Measurements from ENCODE around the gene MAP3K8. TPM values are rescaled to one million over a fixed set of nuclear protein-coding genes. Genes with fewer than 3 reads are reported as not detected.

The MAP3K8 gene
- total and polyA plus RNA-seq, 9 of the 15 experiments (the other 6 are each of a cell fraction or from before 2014, with no cell fraction given), result 6.9 to 23.6 (median 13.6) TPM

GRCh38 chr10:30437031-30437841 is 3.3 kb downstream of the MAP3K8 start (continued):
- no peak for TF ChIP-seq BRD4 (IDR thresholded peaks at IDR 0.05)
- TF ChIP-seq CREM (IDR thresholded peaks at IDR 0.05; ENCODE audit: low read depth), result peak; percentile 68
- TF ChIP-seq PTRF (tag; IDR thresholded peaks at IDR 0.05), result no peak
- no peak for TF ChIP-seq ZNF124 (CRISPR knock-in tag; IDR thresholded peaks at IDR 0.05)
- TF ChIP-seq MBD2 (IDR thresholded peaks at IDR 0.05; ENCODE audit: borderline replicate concordance, low read depth), result peak; percentile 74; the same call in 1 of the 2 replicates
- TF ChIP-seq ZNF121 (CRISPR knock-in tag; conservative IDR thresholded peaks at IDR 0.05), result no peak
- TF ChIP-seq ZBTB12 (CRISPR knock-in tag; IDR thresholded peaks at IDR 0.05), result no peak
- 0 out of 2 replicates have a peak, but pooled peaks have one; percentile 8 for TF ChIP-seq RB1 (IDR thresholded peaks at IDR 0.05; ENCODE audit: low read depth)
- TF ChIP-seq USF2 (CRISPR knock-in tag; IDR thresholded peaks at IDR 0.05), result no peak
- no peak; a peak in 1 of 4 replicates for TF ChIP-seq FOXA3 (CRISPR knock-in tag; conservative IDR thresholded peaks at IDR 0.05 in 1 of 2, IDR thresholded peaks at IDR 0.05 in 1 of 2)
- TF ChIP-seq ZNF212 (CRISPR knock-in tag; IDR thresholded peaks at IDR 0.05), result no peak
- peak; percentile 97 for TF ChIP-seq MAFG (tag; conservative IDR thresholded peaks at IDR 0.05)
- TF ChIP-seq RCOR1 (IDR thresholded peaks at IDR 0.05; ENCODE audit: borderline replicate concordance in 1 of 2, low read depth in 2 of 2, low read length in 2 of 2), result peak in 1 of 2 experiments; percentile 96; a peak in 2 of 4 replicates
- no peak for TF ChIP-seq HLTF (IDR thresholded peaks at IDR 0.05)
- TF ChIP-seq RNF2 (IDR thresholded peaks at IDR 0.05), result peak; percentile 96
- no peak for TF ChIP-seq ZNF511 (CRISPR knock-in tag; IDR thresholded peaks at IDR 0.05)
- no peak for TF ChIP-seq E2F5 (CRISPR knock-in tag; IDR thresholded peaks at IDR 0.05)
- no peak for TF ChIP-seq RFX1 (IDR thresholded peaks at IDR 0.05)
- no peak for TF ChIP-seq CGGBP1 (CRISPR knock-in tag; IDR thresholded peaks at IDR 0.05)
- peak; percentile 97 for TF ChIP-seq FOSL1 (tag; conservative IDR thresholded peaks at IDR 0.05)
- no peak for TF ChIP-seq NR0B1 (IDR thresholded peaks at IDR 0.05; ENCODE audit: partially characterized antibody)
- TF ChIP-seq NR1H2 (CRISPR knock-in tag; IDR thresholded peaks at IDR 0.05), result no peak
- no peak for TF ChIP-seq PHTF2 (CRISPR knock-in tag; IDR thresholded peaks at IDR 0.05)
- peak; percentile 96 for TF ChIP-seq MAFK (IDR thresholded peaks at IDR 0.05; ENCODE audit: low read length)
- TF ChIP-seq ZNF175 (CRISPR knock-in tag; IDR thresholded peaks at IDR 0.05; ENCODE audit: low read depth), result no peak
